Measurements from ENCODE around the gene ARHGEF28. TPM values are rescaled to one million over a fixed set of nuclear protein-coding genes. Genes with fewer than 3 reads are reported as not detected.

The ARHGEF28 gene
- total RNA-seq, 1 donor from 2014 or later: 0.11 TPM

- H3F3A ChIP-seq (ENCODE audit: low read depth): no peaks in the 10 kb centered on the region
- peak overlapping the region; percentile 43 for H3K27ac Mint-ChIP-seq
- H3K79me2 ChIP-seq (ENCODE audit: low read depth): no peaks in the 10 kb centered on the region
- H2AFZ ChIP-seq (replicated peaks): no peak overlapping the region
- H3K4me3 Mint-ChIP-seq: no peak overlapping the region
- H3K4me1 Mint-ChIP-seq: no peaks in the 10 kb centered on the region
- TF ChIP-seq CTCF (IDR thresholded peaks at IDR 0.05) (no peak), EZH2 (IDR thresholded peaks at IDR 0.05) (no peak), EZH2phosphoT487 (IDR thresholded peaks at IDR 0.05) (no peak)
- H3K9me3 Mint-ChIP-seq: no peaks in the 10 kb centered on the region
- no peak for DNase-seq (ENCODE audit: low spot score)
- no peak overlapping the region for H3K4me2 ChIP-seq
- H3K9me3 ChIP-seq (ENCODE audit: low read depth): no peaks in the 10 kb centered on the region
- peaks cover 4% of the 10 kb centered on the region for H3K27me3 Mint-ChIP-seq (ENCODE audit: insufficient read depth, low read depth)
- no peak overlapping the region for H3K9ac ChIP-seq
- no peaks in the 10 kb centered on the region for H3K36me3 Mint-ChIP-seq
- H3K4me3 ChIP-seq: no peak overlapping the region
- no peak overlapping the region for H3K27ac ChIP-seq
- no peaks in the 10 kb centered on the region for H4K20me1 ChIP-seq (ENCODE audit: low read depth)
- no peaks in the 10 kb centered on the region for H3K4me1 ChIP-seq
- H3K27me3 ChIP-seq: no peaks in the 10 kb centered on the region
- no peaks in the 10 kb centered on the region for H3K36me3 ChIP-seq
These were observed 128.3 kb downstream of the ARHGEF28 start for GRCh38 chr5:73754254-73754653.

- H3K27ac ChIP-seq: no peak overlapping the region
- TF ChIP-seq CTCF (IDR thresholded peaks at IDR 0.05) (no peak), EZH2 (IDR thresholded peaks at IDR 0.05) (no peak)
- H3K27me3 Mint-ChIP-seq (ENCODE audit: insufficient read depth, low read depth): peaks cover 2% of the 10 kb centered on the region
- no peak overlapping the region for H2AFZ ChIP-seq (replicated peaks)
- H3K9ac ChIP-seq: no peak overlapping the region
- no peaks in the 10 kb centered on the region for H3F3A ChIP-seq (ENCODE audit: low read depth)
- H3K27me3 ChIP-seq: no peaks in the 10 kb centered on the region
- H3K9me3 Mint-ChIP-seq: no peaks in the 10 kb centered on the region
- no peaks in the 10 kb centered on the region for H3K4me1 ChIP-seq
- H3K4me2 ChIP-seq: no peak overlapping the region
- no peak for DNase-seq (ENCODE audit: low spot score)
- no peaks in the 10 kb centered on the region for H3K36me3 ChIP-seq
- no peak overlapping the region for H3K4me3 ChIP-seq
- H3K4me3 Mint-ChIP-seq: no peak overlapping the region
- no peaks in the 10 kb centered on the region for H3K4me1 Mint-ChIP-seq
- H3K79me2 ChIP-seq (ENCODE audit: low read depth): no peaks in the 10 kb centered on the region
- H3K36me3 Mint-ChIP-seq: no peaks in the 10 kb centered on the region
- H4K20me1 ChIP-seq (ENCODE audit: low read depth): no peaks in the 10 kb centered on the region
- H3K9me3 ChIP-seq (ENCODE audit: low read depth): no peaks in the 10 kb centered on the region
- H3K27ac Mint-ChIP-seq: no peak overlapping the region
These were observed 131.4 kb downstream of the ARHGEF28 start for GRCh38 chr5:73757416-73757815.

GRCh38 chr5:73759771-73760170 lies 133.8 kb downstream of the ARHGEF28 start:
- Histone ChIP-seq H2AFZ (replicated peaks) (no peak overlapping the region), H3K27me3 (no peaks in the 10 kb centered on the region), H4K20me1 (ENCODE audit: low read depth) (no peaks in the 10 kb centered on the region), H3K9me3 (ENCODE audit: low read depth) (no peaks in the 10 kb centered on the region), H3K79me2 (ENCODE audit: low read depth) (no peaks in the 10 kb centered on the region), H3K4me1 (no peaks in the 10 kb centered on the region), H3K36me3 (no peaks in the 10 kb centered on the region), H3K4me3 (no peak overlapping the region), H3F3A (ENCODE audit: low read depth) (no peaks in the 10 kb centered on the region), H3K4me2 (no peak overlapping the region), H3K9ac (no peak overlapping the region), H3K27ac (no peak overlapping the region)
- H3K9me3 Mint-ChIP-seq: no peaks in the 10 kb centered on the region
- DNase-seq (ENCODE audit: low spot score): no peak
- H3K4me1 Mint-ChIP-seq: no peaks in the 10 kb centered on the region
- H3K4me3 Mint-ChIP-seq: no peak overlapping the region
- H3K27me3 Mint-ChIP-seq (ENCODE audit: insufficient read depth, low read depth): no peaks in the 10 kb centered on the region
- no peak for TF ChIP-seq CTCF (IDR thresholded peaks at IDR 0.05)
- no peak for TF ChIP-seq EZH2phosphoT487 (IDR thresholded peaks at IDR 0.05)
- H3K36me3 Mint-ChIP-seq: no peaks in the 10 kb centered on the region
- no peak overlapping the region for H3K27ac Mint-ChIP-seq
